GM12892 (cell line): ENCODE measurements around the gene THAP12.

Experiments used
- POLR2A ChIP-seq: IDR thresholded peaks from 2 replicates; pipeline ENCODE4 v1.6.1; 2011; ENCODE audit warnings: low read depth, low read length, control low read depth
- TAF1 ChIP-seq: IDR thresholded peaks from 2 replicates; pipeline ENCODE4 v1.6.1; 2011; ENCODE audit warnings: low read depth, mild to moderate bottlenecking, control low read depth, low read length, borderline replicate concordance

DNA sequence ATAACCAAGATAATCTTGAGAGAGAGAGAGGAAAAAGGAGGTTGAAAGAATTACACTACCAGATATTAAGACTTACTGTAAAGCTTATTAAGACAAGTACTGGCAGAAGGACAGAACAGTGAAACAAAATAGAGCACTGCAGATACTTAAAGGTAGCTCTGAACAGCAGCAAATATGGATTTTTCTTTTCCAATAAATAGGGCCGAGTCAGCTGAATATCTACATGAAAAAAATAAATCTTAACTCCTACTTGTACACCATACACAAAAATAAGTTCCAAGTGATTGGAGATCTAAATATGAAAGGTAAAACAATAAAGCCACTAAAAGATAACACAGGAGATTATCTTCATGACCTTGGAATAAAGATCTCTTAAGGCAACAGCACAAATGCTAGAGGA is 12.4 kb downstream of the THAP12 start:
- TF ChIP-seq TAF1 = no peak
- TF ChIP-seq POLR2A = no peak
